Endometrium (tissue), 2 donors: ENCODE results near the gene NETO1.

Experiments used
- FAIRE-seq: peaks from 2 replicates; lab custom pipeline; 2012; peaks lifted over from hg19 to GRCh38; lab: Jason Lieb, UNC
- donor health status: control.
- donor health status: control.

Gene NETO1

DNA sequence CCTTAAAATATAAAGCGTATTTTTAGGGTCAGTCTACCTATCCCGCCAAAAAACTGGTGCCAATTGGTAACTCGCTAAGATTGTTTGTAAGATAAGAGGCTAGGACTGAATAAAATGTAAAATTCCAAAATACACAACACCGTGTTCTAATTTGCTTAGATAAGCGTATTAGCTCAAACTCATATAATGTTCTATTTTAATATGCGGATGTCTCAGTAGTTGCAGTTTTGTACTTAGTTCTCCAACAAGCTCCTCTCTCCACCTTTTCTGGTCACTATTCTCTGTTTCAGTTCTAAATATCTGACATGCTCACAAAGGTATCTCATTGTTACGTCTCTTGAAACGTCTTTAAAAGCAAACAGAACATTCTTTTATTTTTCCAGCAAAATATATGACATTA lies 24.0 kb downstream of the NETO1 start:
- no peak for FAIRE-seq

DNA sequence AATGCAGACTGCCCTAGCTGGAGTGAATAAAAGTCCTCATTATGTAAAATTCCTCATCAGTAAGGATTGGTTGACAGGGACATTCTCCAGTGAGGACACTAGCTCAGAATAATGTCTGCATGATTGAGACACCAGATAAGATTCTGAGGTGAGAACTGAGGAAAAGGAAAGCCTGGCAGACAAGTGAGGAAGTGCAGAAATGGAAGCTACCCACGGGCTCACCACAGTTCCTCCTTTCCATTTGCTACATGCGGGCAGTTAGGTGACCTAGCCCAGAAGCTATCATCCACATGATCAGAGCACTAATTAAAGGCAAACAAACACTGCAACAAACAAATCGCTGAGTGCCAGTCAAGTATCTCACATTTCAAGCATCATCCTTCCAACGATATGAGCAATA lies 27.7 kb downstream of the NETO1 start:
- FAIRE-seq: no peak

DNA sequence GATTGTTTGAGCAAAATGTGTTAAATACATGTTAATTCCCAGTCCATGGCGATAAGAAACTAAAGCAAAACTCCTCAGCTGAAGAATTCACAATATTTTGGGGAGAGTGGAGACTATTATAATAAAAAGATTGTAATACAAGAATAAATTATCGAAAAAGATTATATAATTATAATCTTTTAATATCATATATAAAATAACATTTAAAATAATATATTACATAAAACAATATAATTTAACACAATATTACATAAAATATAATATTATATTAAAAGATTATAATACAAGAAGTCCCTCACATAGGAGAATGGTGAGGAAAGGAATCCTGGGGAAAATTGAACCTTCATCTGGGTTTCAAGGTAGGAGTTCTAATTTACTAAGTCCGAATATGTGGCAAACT lies 33.1 kb downstream of the NETO1 start:
- peak; percentile 55 for FAIRE-seq

DNA sequence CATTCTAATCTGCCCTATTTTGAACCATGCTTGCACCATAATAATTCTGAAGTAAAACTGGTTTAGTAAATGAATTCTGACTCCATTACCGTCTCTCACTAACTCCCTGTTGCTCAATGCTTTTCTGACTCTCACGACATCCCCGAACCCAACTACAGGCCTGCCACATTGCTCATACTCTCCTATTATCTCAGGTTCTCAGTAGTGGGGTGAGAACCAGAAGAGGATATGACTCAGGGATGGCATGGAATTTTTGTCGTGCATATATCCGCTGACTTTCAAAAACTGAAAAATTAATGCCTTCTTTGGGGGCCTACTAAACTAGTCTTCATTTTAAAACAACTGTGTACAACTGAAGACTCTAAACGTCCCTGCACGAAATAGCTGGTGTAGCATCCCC lies 34.3 kb downstream of the NETO1 start:
- no peak for FAIRE-seq

DNA sequence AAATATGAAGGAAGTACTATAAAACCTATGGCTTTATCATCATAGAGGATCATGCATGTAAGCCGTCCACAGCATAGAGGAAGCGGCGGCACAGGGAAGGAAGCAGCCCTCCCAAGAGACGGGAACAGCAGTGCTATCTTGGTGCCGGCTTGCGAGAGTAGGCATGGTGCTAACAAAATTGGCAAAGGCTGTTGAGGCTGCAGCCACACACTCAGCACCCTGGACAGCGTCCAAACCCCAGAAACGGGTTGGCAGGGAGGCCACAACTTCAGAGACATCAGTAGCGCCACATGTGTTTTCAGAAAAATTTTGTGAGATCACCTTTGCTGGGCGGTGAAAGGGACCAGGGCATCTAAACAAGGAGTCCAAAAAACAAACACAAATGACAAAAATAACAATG lies 37.7 kb downstream of the NETO1 start:
- no peak for FAIRE-seq

DNA sequence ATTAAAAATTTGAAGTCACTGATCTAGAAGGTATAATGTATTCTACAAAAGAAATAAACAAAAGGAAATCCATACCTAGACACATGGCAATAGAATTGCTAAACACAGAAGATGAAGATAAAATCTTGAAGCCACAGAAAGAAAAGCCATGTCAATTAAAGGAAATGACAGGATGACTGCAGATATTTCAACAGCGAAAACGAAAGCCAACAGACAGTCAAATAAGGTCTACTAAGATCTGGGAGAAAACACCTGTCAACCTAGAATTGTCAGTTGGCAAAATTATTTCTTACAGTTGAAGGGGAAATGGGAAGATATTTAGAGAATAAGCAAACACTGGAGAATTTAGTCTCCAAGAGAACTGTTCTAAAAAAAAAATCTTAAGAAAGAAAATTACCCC lies 39.2 kb downstream of the NETO1 start:
- FAIRE-seq: no peak

DNA sequence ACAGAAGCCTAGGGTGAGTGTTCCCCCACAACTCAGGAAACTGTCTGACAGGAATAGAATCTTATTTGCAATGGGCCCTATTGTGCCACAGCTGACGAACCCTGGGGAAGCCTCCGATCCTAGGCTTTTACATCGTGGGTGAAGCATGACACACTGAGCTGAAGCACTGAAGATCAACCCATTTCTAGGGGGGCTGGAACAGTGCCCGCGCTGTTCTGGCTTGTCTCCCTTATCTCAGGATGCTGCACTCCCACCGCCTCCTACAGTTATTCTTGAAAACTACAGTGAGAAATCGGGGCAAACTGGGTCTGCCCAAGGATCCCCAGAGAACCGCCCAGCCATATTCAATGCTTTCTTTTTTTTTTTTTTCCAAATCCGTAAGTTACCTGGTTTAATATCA lies 41.1 kb downstream of the NETO1 start:
- no peak for FAIRE-seq

DNA sequence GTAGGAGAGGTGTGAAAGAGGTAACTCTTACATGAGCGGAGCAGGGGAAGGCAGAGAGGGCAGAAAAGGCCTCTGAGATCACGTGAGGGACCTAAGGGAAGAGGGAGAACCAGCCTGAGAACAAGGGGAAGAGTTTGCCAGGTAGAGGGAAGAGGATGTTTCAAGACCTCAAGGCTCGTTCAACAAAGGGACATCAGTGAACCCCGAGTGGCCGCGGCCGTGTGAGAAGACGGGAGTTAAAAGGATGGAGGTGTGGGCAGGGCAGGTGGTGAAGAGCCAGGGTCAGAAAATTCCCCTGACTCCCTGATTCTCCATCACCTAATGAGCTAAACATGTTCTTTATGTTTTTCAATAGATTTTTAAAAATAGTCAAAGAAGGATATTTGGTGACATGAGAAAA lies 44.4 kb downstream of the NETO1 start:
- FAIRE-seq: no peak

DNA sequence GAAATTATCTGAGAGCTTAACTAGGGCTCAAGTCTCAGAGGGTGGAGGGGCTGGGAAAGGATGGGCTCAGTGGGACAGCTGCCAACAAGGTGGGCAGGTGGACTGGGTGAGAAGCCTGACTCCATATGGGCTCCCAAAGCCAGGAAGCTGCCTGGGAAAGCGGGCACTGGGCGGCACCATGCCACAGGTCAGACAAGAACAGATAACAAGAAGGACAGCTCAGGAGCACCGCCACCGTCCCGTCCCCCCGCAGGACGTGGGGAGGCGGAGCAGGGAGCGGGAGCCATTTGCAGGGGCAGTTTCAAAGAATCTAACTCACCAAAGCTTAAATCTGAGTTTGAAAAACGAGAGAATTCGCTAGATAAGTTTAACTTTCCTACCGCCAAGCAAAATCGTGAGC lies 45.6 kb downstream of the NETO1 start:
- no peak for FAIRE-seq

DNA sequence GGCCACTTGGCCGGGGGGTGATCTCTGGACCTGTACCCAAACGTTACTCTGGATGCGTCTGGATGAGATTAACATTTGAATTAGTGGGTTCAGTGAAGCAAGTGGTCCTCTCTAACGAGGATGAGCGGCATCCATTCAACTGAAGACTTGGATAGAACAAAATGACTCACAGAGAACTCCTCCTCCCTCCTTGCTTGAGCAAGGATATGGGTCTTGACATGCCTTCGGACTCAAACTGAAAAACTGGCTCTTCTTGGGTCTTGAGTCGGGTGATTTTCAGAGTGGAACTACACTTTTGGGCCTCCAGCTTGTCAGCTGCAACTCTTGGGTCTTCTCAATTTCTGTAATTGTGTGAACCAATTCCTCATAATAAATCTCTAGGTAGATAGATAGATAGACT lies 47.2 kb downstream of the NETO1 start:
- no peak for FAIRE-seq

DNA sequence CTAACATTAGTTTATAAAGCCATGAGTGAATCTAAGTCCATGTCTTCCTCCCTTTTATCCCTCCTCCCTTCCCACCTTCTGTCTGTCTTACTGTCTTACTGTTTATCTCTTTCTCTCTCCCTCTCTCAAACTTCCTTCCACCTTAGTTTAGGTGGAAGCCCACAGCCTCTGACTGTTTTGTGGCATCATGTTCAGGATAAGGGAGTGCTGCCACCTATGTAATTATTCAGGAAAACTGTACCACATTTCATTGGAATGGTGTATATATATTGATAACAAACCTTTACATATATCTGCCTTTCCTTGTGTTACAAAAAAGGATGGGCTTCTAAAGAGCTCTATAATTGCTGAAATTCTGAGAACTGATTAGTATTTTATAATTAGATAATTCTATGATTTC lies 48.7 kb downstream of the NETO1 start:
- FAIRE-seq: no peak

DNA sequence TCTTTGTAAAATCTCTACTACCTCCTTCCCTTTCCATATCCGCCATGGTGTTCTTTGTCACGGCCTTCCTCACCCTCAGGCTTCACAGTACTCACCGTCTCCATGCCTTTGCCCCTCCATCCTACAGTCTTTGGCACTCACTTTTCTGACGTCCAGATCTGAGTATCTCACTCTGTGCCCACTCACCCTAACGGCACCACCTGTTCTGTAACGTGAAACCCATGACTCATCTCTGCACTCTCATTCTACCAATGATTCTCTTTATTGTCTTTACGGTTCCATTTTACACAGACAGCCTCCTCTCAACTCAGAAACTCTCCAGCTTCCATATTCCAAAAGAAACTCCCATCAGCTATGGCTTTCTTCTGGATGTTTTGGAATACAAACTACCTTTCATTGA lies 56.7 kb downstream of the NETO1 start:
- FAIRE-seq: no peak

DNA sequence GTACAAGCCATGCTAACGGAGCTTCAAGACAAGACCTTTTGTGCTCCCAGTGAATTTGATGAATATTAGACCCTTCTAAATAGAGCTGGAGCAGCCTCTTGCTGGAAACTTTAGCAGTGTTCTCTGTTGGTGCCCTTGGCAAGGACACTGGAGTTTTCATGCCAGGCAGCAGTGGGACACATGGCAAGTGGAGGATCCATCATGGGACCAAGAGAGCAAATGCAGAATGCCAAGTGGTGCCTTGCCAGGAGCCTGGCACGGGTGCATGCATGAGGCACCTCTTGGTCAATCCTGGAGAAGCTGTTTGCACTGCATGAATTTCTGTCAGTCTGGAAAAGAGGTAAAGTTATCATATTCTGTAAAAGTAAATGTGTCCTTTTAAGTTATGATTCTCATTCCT lies 59.1 kb downstream of the NETO1 start:
- no peak for FAIRE-seq

DNA sequence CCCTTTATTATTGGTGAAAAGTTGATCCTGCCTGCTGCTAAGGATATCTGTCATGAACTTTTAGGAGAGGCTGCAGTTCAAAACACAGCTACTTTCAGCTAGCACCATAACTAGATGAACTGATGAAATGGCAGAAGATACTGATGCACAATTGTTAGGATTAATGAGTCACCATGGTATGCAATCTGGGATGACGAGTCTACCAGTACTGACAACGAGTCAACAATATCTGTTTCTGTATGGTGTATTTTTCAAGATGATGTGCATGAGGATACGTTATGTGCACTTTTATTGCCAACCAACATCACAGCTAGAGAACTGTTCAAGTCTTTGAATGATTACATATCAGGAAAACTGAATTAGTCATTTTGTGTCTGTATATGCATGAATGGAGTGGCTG lies 68.7 kb downstream of the NETO1 start:
- FAIRE-seq: no peak

DNA sequence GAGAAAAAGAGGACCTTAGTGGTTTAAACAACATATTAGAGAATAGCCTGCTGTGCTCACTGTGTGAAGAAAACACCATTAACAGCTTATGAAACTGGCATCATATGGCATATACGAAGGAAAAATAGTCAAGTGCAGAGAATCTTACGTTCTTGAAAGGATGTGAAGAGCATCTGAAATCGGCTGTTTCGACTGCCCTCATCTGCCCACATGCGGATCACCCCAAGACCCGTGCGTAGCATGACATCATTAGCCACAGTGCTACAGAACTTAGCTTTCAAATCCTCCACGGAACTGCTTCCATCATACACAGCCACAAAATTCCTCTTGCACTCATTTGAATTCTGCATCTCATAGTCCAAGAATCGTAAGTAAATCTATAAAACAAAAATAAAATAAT lies 84.3 kb downstream of the NETO1 start:
- no peak for FAIRE-seq

DNA sequence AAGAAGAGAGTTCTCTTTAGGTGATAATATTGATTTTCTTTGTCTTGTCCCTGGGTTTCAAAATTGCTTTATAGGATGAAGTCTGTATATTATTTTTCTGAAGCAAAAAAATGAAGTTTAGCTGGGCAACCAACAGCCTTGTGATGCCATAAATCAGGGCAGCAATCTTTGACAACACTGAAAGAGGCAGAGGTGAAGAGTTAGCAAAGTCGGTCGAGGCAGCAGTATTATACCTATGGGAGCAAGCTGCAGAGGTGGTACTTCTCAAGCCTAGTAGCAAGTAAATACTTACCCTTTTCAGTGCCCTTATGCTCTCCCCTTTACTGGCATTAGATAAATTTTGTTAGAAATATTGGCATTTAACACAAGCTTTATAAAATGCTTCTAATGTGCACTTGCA lies 92.9 kb downstream of the NETO1 start:
- no peak for FAIRE-seq

DNA sequence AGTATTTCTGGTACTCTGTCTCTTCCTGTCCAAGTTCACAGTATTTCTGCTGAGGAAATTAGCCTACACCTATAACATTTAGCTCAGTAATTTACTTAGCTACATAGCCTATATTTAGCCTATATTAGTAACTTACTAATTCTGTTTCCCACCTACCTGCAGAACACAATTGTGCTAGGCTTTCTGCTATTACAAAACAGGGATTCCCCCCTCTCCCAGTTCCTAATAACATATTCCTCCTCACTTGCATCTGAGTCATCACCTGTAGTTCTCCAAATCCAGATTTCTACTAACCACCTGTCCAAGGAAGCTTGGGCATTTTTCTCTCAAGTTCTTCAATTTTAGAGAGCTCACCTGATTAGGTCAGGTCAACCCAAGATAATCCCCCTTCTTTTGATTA lies 94.9 kb downstream of the NETO1 start:
- FAIRE-seq: no peak

DNA sequence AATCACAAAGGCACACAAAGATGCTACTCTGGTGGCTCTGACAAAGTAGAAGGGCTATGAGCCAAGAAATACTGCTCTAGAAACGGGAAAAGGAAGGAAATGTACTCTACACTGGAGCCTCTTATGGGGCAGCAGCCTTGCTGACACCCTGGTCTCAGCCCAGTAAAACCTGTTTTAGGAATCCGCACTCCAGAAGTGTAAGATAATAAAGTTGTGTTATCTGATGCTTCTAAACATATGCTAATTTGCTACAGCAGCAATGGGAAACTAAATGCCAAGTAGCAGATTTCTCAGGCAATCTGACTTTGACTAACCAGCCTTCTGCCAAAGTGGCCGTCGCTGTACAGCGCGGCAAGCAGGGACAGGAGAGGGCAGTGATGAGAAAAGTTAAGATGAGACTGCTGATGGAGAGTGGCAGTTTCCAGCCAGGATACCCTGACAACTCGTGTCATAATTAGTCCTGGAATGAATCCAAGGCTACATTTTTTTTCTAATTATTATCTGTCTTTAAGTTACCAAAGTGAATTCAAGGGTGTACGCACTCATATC lies 99.0 kb downstream of the NETO1 start:
- FAIRE-seq: no peak

DNA sequence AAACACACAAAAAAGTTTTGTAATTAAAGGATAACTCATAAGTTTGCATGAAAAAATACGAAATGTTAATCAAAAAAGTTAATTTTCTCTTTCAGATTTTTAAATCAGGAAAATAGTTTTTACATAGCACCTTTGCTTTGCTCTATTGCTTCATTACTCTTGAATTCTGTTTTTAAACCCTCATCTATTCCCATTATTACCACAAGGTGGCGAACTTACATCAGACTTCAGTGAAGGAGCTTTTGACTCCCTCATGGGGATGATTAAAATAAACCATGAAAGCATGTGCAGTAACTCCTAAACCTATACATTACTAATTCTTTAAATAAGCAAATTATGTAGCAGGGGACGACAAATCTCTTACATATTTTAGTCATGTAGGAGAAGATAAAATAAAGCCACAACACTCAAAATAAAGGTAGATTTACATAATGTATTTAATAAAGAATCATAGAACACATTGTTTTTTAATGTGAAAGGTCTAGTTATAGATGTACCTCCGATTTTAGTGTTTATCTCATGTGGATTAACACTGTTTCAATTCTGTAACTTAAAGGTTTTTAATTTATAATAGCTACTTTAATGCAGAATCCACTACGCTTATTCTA lies 105.2 kb downstream of the NETO1 start:
- peak; percentile 91 for FAIRE-seq

DNA sequence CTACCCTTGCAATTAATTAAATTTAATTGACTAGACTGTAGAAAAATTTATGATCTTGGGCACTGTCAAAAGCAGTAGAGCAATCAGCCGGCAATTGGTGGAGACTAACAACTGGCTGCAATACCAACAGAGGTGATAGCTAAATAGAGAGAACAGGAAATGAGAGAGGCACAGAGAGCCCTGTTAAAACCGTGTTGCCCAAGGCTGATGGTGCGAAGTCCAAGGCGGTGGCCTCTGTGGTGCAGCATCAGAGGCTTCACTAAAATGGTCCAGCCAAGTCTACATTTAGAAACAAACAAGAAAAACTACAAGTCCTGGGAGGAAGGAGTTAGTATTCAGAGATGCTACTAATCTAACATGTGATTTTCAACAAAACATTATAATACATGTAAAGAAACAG lies 115.6 kb downstream of the NETO1 start:
- FAIRE-seq: no peak

DNA sequence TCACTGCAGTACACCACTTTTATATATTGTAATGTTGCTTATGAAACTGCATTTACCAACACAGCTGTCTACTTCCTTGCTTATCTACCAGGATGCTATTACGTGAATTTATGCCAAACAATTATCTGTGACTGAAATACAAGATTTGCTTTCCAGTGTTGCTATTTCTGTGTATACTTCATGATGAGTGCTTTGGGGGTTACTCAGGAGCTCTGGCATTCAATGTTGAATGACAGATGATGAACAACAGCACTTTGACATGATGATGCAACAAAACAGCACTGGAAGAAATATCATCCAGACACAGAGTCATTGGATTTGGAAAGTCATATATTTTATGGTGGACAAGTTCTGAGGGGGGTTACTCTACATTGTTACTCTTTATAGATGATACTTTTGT lies 125.8 kb downstream of the NETO1 start:
- no peak for FAIRE-seq

DNA sequence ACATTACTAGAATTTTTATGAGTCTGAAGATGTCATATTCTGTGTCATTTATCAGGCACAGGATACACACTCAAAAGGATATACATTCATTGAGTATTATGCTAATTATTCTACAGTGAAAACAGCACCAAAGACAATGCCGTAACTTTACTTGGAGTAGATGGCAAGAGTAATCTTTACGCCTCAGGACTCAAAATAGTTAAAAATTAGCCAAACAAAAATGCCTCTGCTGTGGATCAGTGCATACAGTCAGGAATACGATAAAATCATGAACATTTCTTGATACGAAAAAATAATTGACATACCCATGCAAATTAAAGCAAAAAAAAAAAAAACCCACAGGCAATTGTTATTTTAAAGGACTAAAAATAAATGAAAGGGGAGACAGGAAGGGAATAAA lies 129.7 kb downstream of the NETO1 start:
- no peak for FAIRE-seq

DNA sequence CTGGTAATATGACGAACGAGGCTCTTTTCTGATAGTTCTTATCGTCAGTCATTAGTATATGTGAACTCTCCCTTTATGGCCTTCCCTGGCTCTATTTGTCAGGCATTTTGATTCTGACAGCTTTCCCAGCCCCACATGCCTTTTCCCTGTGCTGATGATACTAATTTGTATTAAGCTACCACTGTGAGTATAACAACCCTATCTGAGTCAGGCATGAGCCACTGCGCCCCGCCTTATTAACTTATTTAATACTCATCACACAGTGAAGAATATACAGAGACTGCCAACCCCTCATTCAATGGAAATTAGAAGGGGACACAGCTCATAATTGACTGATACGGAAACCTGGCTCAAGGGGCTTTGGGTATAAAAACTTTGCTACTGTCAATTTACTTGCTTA lies 140.0 kb downstream of the NETO1 start:
- no peak for FAIRE-seq

DNA sequence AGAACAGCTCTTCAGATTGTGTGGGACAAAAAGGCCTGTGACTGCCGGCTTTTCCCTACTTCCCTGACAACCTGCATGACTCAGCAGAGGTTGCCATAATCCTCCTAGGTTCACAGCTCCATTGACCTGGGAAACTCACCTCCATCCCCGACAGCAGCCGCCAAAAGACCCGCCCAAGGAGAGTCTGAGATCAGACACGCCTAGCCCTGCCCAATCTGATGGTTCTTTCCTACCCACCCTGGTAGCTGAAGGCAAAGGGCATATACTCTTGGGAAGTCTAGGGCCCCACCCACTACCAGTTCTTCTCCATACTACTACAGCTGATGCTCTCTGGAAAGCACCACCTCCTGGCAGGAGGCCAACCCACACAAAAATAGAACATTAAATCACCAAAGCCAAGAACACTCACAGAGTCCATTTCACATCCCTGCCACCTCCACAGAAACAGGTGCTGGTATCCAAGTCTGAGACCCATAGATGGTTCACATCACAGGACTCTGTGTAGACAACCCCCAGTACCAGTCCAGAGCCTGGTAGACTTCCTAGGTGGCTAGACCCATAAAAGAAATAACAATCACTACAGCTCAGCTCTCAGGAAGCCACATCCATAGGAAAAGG lies 140.6 kb downstream of the NETO1 start:
- no peak for FAIRE-seq
